ENCODE measurements around the gene TRIM3.

Gene TRIM3

GRCh38 chr11:6405846-6406245, 67.9 kb downstream of the TRIM3 start:
- in situ Hi-C loops (cut with HindIII; ENCODE audit: low sequenced_read_pairs): no loop called here
- no peak overlapping the region for H3K4me3 ChIP-seq (ENCODE audit: low read depth, low read length)
- DNase-seq (ENCODE audit: low read depth): no peak
- TF ChIP-seq, protein P1, sequence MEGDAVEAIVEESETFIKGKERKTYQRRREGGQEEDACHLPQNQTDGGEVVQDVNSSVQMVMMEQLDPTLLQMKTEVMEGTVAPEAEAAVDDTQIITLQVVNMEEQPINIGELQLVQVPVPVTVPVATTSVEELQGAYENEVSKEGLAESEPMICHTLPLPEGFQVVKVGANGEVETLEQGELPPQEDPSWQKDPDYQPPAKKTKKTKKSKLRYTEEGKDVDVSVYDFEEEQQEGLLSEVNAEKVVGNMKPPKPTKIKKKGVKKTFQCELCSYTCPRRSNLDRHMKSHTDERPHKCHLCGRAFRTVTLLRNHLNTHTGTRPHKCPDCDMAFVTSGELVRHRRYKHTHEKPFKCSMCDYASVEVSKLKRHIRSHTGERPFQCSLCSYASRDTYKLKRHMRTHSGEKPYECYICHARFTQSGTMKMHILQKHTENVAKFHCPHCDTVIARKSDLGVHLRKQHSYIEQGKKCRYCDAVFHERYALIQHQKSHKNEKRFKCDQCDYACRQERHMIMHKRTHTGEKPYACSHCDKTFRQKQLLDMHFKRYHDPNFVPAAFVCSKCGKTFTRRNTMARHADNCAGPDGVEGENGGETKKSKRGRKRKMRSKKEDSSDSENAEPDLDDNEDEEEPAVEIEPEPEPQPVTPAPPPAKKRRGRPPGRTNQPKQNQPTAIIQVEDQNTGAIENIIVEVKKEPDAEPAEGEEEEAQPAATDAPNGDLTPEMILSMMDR (IDR thresholded peaks at IDR 0.05; ENCODE audit: low read depth, low read length, missing control alignments): no peak

- no peak overlapping the region for H3K4me3 ChIP-seq (ENCODE audit: low read depth, low read length)
- TF ChIP-seq, protein P1 (IDR thresholded peaks at IDR 0.05; ENCODE audit: low read depth, low read length, missing control alignments): no peak
- DNase-seq (ENCODE audit: low read depth): no peak
- in situ Hi-C loops (cut with HindIII; ENCODE audit: low sequenced_read_pairs): no loop called here
These were observed 68.6 kb downstream of the TRIM3 start for GRCh38 chr11:6405052-6405667.

DNA sequence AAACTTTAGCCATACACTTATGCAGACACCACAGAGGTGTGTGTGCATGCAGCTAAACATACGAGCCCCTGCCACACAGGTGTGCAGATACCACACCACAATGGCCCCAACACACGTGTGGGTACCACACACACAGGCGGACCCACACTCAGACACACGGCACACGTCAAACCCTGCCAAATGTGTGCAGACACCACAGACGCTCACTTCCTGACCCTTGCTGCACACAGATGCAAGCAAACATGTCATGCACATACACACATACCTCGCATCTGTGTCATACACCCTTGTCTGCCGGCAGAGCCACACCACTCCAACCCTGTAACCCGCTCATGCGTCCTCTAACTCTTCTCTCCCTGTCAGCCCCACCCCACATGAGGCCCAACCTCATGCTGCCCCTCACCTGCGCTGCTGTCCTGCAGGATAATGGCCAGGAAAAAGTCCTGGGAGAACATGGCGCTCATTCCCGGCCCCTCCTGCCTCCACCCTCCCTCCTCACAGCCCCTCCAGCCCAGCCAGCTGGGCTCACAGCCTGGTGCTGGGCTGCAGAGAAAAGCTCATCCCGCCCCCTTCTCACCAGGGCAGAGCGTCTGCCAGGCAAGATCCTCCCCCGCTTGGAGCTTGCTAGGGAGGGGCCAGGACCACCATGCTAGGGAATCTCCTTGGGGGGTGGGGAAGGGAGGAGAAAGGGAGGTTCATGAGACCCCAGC, 69.2 kb downstream of the TRIM3 start:
- no peak overlapping the region for H3K4me3 ChIP-seq (ENCODE audit: low read depth, low read length)
- TF ChIP-seq, protein P1 (IDR thresholded peaks at IDR 0.05; ENCODE audit: low read depth, low read length, missing control alignments): no peak
- no peak for DNase-seq (ENCODE audit: low read depth)
- in situ Hi-C loops (cut with HindIII; ENCODE audit: low sequenced_read_pairs): no loop called here

DNA sequence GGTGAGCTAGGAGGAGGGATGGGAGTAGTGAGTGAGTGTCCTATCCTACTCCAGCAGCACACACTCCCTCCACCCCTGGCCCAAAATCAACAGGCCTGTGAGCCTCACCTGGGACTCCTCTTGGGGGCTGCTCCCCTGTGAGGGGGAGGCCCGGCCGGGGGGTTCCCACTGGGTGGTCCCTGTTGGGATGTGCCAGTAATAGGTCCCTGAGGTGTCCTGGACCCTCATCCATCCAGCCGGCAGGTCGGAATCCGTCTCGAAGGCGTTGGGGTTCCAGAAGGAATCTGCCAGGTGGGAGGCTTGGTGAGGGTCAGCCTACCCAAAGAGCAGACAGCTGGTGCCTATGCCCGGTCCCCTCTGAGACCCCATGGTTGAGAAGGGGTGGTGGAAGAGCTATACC, 70.2 kb downstream of the TRIM3 start:
- H3K4me3 ChIP-seq (ENCODE audit: low read depth, low read length): no peak overlapping the region
- TF ChIP-seq, protein P1 (IDR thresholded peaks at IDR 0.05; ENCODE audit: low read depth, low read length, missing control alignments): no peak
- no peak for DNase-seq (ENCODE audit: low read depth)
- in situ Hi-C loops (cut with HindIII; ENCODE audit: low sequenced_read_pairs): no loop called here

GRCh38 chr11:6402561-6402981, 71.2 kb downstream of the TRIM3 start:
- in situ Hi-C loops (cut with HindIII; ENCODE audit: low sequenced_read_pairs): no loop called here
- no peak overlapping the region for H3K4me3 ChIP-seq (ENCODE audit: low read depth, low read length)
- no peak for DNase-seq (ENCODE audit: low read depth)
- TF ChIP-seq, protein P1 (IDR thresholded peaks at IDR 0.05; ENCODE audit: low read depth, low read length, missing control alignments): no peak

GRCh38 chr11:6402061-6402470, 71.7 kb downstream of the TRIM3 start:
- TF ChIP-seq, protein P1 (IDR thresholded peaks at IDR 0.05; ENCODE audit: low read depth, low read length, missing control alignments): no peak
- DNase-seq (ENCODE audit: low read depth): no peak
- H3K4me3 ChIP-seq (ENCODE audit: low read depth, low read length): no peak overlapping the region
- in situ Hi-C loops (cut with HindIII; ENCODE audit: low sequenced_read_pairs): no loop called here

Measured in astrocyte of the cerebellum (primary cell).